K562 (cell line): ENCODE measurements around the gene PPP6R1. TPM values are rescaled to one million over a fixed set of nuclear protein-coding genes. Genes with fewer than 3 reads are reported as not detected.

ENCODE experiments used
- ATAC-seq: fragments of 200-7000 bp; cut with Tn5 transposase; 3 replicates; pipeline ENCODE4 v1.9.1; 2020; ENCODE audit warnings: moderate library complexity
- BruUV-seq: library from RNA; stranded (reverse); fragments of 400-500 nt; replicated peaks from 2 replicates; lab custom pipeline; 2021; lab: Mats Ljungman, UMichigan
- CTCF ChIA-PET: fragments of 300-600 bp; formaldehyde crosslinking; extraction: SDS; loops from one replicate; lab custom pipeline; 2021; ENCODE audit warnings: low intra/inter-chr PET ratio; lab: Yijun Ruan, JAX
- POLR2A ChIA-PET: fragments of 300-600, 350-650 bp; sonication (Branson Sonifier 250); formaldehyde crosslinking; extraction: SDS; loops from one replicate; lab custom pipeline; 2021; ENCODE audit warnings: antibody characterized with exemption, inconsistent platforms; lab: Yijun Ruan, JAX
- DNase-seq, 4 experiments: peaks; one replicate each; pipeline versions ENCODE4 v3.0.0 to v3.0.0-alpha.2; 2011 to 2018; ENCODE audit warnings: low spot score in 3 of 4, mixed read lengths in 3 of 4; ENCODE audit errors: extremely low read depth in 1 of 4
- FAIRE-seq: peaks from 2 replicates; lab custom pipeline; 2011; peaks lifted over from hg19 to GRCh38; lab: Jason Lieb, UNC
- H2AFZ ChIP-seq: 2 replicates; pipeline ENCODE4 v1.6.0; 2011; ENCODE audit warnings: low read depth, low read length, control low read depth, inconsistent platforms
- H3K27ac ChIP-seq: fragments of 200-600 bp; 3 replicates; pipeline ENCODE4 v1.8.0; 2011; ENCODE audit warnings: low read depth, mild to moderate bottlenecking, control low read depth, inconsistent platforms, low read length, moderate library complexity, mixed read lengths; ENCODE audit errors: extremely low read depth
- H3K27me3 ChIP-seq, 2 experiments: fragments of 300-600 bp in 1 of 2; 2 replicates in 1 of 2; 3 replicates in 1 of 2; pipeline versions ENCODE4 v1.6.0 to v1.8.0; 2011; ENCODE audit warnings: inconsistent platforms in 2 of 2, low read length in 2 of 2, mild to moderate bottlenecking in 1 of 2, mixed read lengths in 1 of 2, moderate library complexity in 1 of 2; ENCODE audit not compliant: control insufficient read depth in 2 of 2, insufficient read depth in 2 of 2
- H3K36me3 ChIP-seq: fragments of 300-600 bp; 3 replicates; pipeline ENCODE4 v1.8.0; 2011; ENCODE audit warnings: mild to moderate bottlenecking, low read length, inconsistent platforms; ENCODE audit not compliant: control insufficient read depth, insufficient read depth
- H3K4me1 ChIP-seq, 2 experiments: fragments of 200-600 bp in 1 of 2; replicated peaks in 1 of 2; 2 replicates in 1 of 2; 3 replicates in 1 of 2; pipeline versions ENCODE4 v1.5.1 to v1.8.0; 2011; ENCODE audit warnings: inconsistent platforms in 2 of 2, low read length in 2 of 2, mild to moderate bottlenecking in 1 of 2, mixed read lengths in 1 of 2, moderate library complexity in 1 of 2; ENCODE audit not compliant: control insufficient read depth in 2 of 2, insufficient read depth in 2 of 2
- H3K4me2 ChIP-seq: 2 replicates; pipeline ENCODE4 v1.6.1; 2011; ENCODE audit warnings: low read length, control low read depth, inconsistent platforms, mixed read lengths; ENCODE audit not compliant: insufficient read depth
- H3K4me3 ChIP-seq: fragments of 200-600 bp; sonication (generic), shearing (Covaris generic); 2 replicates; pipeline ENCODE4 v1.5.1; 2016; ENCODE audit warnings: control low read depth, inconsistent platforms
- H3K79me2 ChIP-seq: fragments of 200-600 bp; 3 replicates; pipeline ENCODE4 v1.8.0; 2011; ENCODE audit warnings: low read length, inconsistent platforms; ENCODE audit not compliant: control insufficient read depth, insufficient read depth
- H3K9ac ChIP-seq, 2 experiments: 2 replicates each; pipeline versions ENCODE4 v1.6.0 to v1.6.1; 2011; ENCODE audit warnings: low read depth in 2 of 2, low read length in 2 of 2, control low read depth in 1 of 2, inconsistent platforms in 1 of 2, mild to moderate bottlenecking in 1 of 2, mixed read lengths in 1 of 2; ENCODE audit not compliant: insufficient read depth in 1 of 2
- H3K9me1 ChIP-seq: one replicate; pipeline ENCODE4 v1.6.0; 2011; ENCODE audit warnings: inconsistent platforms, mild to moderate bottlenecking, low read length, moderate library complexity; ENCODE audit not compliant: control insufficient read depth, insufficient read depth
- H3K9me3 ChIP-seq: replicated peaks from 2 replicates; pipeline ENCODE4 v1.5.1; 2011; ENCODE audit warnings: low read depth, low read length, inconsistent platforms; ENCODE audit not compliant: control insufficient read depth, insufficient read depth
- H4K20me1 ChIP-seq: replicated peaks from 2 replicates; pipeline ENCODE4 v1.6.1; 2011; ENCODE audit warnings: low read length, inconsistent platforms, mixed read lengths; ENCODE audit not compliant: control insufficient read depth, insufficient read depth
- EP400 ChIP-seq: fragments of 450-650 bp; IDR thresholded peaks from 2 replicates; pipeline ENCODE4 v1.6.1; 2017; ENCODE audit warnings: antibody characterized with exemption, mild to moderate bottlenecking, moderate library complexity
- HOXB6 ChIP-seq: fragments of 250-450 bp; sonication (Bioruptor Pico); IDR thresholded peaks from 2 replicates; pipeline ENCODE4 v1.5.1; 2022; ENCODE audit warnings: mild to moderate bottlenecking, borderline replicate concordance
- STAT6 ChIP-seq: sonication (generic); formaldehyde crosslinking; IDR thresholded peaks from 2 replicates; pipeline ENCODE4 v1.8.1; 2023; ENCODE audit warnings: mild to moderate bottlenecking, missing genetic modification reagents
- THRA ChIP-seq: fragments of 450-650 bp; IDR thresholded peaks from 2 replicates; pipeline ENCODE4 v1.6.1; 2017; ENCODE audit warnings: mild to moderate bottlenecking, moderate library complexity
- ZFP36 ChIP-seq: fragments of 150-350 bp; IDR thresholded peaks from 2 replicates; pipeline ENCODE4 v1.6.1; 2018; ENCODE audit warnings: low read length, low read depth; ENCODE audit not compliant: partially characterized antibody
- ZNF407 ChIP-seq: fragments of 450-650 bp; IDR thresholded peaks from 2 replicates; pipeline ENCODE4 v1.6.1; 2016; ENCODE audit warnings: low read depth
- ZNF589 ChIP-seq: fragments of 200-800 bp; sonication (Bioruptor generic); IDR thresholded peaks from 2 replicates; pipeline ENCODE4 v1.6.1; 2016; ENCODE audit warnings: low read depth, missing genetic modification characterization, missing compliant biosample characterization
- ZSCAN32 ChIP-seq: fragments of 450-650 bp; formaldehyde crosslinking; IDR thresholded peaks from 2 replicates; pipeline ENCODE4 v1.4.0; 2020; ENCODE audit warnings: mild to moderate bottlenecking, moderate library complexity
- WGBS: fragments of 100-300 bp; shearing (Covaris generic); methylation state at CpG from one replicate; pipeline ENCODE4 v1.1.6; 2016; ENCODE audit warnings: low coverage, mixed read lengths; ENCODE audit not compliant: insufficient coverage; ENCODE audit errors: missing lambda C conversion rate; 5-methylcytosine and 5-hydroxymethylcytosine counted together
- in situ Hi-C: fragments of 300-500 bp; cut with MboI; formaldehyde crosslinking; loops from 4 replicates; pipeline ENCODE4 v1.15.0; 2018; ENCODE audit warnings: inconsistent platforms, mixed read lengths
- intact Hi-C: fragments of 100-400 bp; cut with micrococcal nuclease; formaldehyde crosslinking; loops from 2 replicates; pipeline ENCODE4 v1.14.2; 2022
- polyA plus RNA-seq, 8 experiments: library from polyadenylated mRNA; depleted of rRNA in 4 of 8; stranded (reverse) in 5 of 8; unstranded in 3 of 8; fragments of >200 nt; fragmentation: Nextera tagmentation in 2 of 8; fragmentation: Illumina TruSeq in 1 of 8; extraction: Ambion mirVana in 2 of 8; extraction: Trizol in 1 of 8; gene quantifications; 2 replicates each; pipeline versions ENCODE4 v1.2.1 to v1.2.3, GENCODE V29; 2011 to 2014; ENCODE audit warnings: inconsistent platforms in 1 of 8, missing spikeins in 1 of 8
- total RNA-seq, 7 experiments: library from RNA; depleted of rRNA in 6 of 7; stranded (reverse); fragments of >200 nt in 6 of 7; fragmentation: Illumina TruSeq in 2 of 7; extraction: Trizol in 2 of 7; gene quantifications; 2 replicates each; pipeline versions ENCODE4 v1.2.1 to v1.2.3, GENCODE V29; 2011 to 2021; ENCODE audit warnings: low replicate concordance in 1 of 7

PPP6R1 gene
- total and polyA plus RNA-seq, 9 of the 15 experiments (the other 6 are each of a cell fraction or from before 2014, with no cell fraction given) = 0.48 to 135 (median 37.2) TPM

- CTCF ChIA-PET = no interaction called here
- 95% methylated on average over 8 of the region's 8 CpGs for WGBS
- no peak for TF ChIP-seq ZSCAN32 (CRISPR knock-in tag)
- TF ChIP-seq THRA = no peak
- TF ChIP-seq ZFP36 = no peak
- no peak for TF ChIP-seq ZNF407
- no peak for TF ChIP-seq EP400
- TF ChIP-seq HOXB6 = no peak
- TF ChIP-seq STAT6 (CRISPR knock-in tag) = no peak
- no peak for TF ChIP-seq ZNF589 (CRISPR knock-in tag)
Measured at GRCh38 chr19:55238030-55238429, 20.8 kb downstream of the PPP6R1 start.

More at GRCh38 chr19:55238030-55238429, 20.8 kb downstream of the PPP6R1 start:
- POLR2A ChIA-PET = interaction anchor here (1.1 to 2.1 kb wide), 4 partner anchors 10 to 21 kb away, joined by 3 to 7 read pairs (median 3); partner anchors contain the start of gene PPP6R1
- Histone ChIP-seq H3K9me1 (no peaks in the 10 kb centered on the region), H3K4me2 (no peak overlapping the region), H3K9ac (no peak overlapping the region), H3K27me3 (no peaks in the 10 kb centered on the region), H3K4me1 (peaks cover 0 to 4% of the 10 kb centered on the region in 2 experiments; a peak in 2 of 5 replicates), H3K79me2 (no peaks in the 10 kb centered on the region), H3K4me3 (no peak overlapping the region), H3K9me3 (no peaks in the 10 kb centered on the region), H2AFZ (no peak overlapping the region), H3K27ac (no peak overlapping the region), H3K36me3 (peaks cover 93% of the 10 kb centered on the region), H4K20me1 (no peaks in the 10 kb centered on the region)
- intact Hi-C loops = no loop called here
- DNase-seq = no peak
- no peak for ATAC-seq
- BruUV-seq = no TSS peak
- in situ Hi-C loops = no loop called here
- FAIRE-seq = no peak
